Vagina (tissue), 2 donors: ENCODE measurements around the gene UCHL3. TPM values are rescaled to one million over a fixed set of nuclear protein-coding genes. Genes with fewer than 3 reads are reported as not detected.

Source experiments
- DNase-seq, 2 donors: peaks; one replicate each; pipeline ENCODE4 v3.0.0-alpha.2; 2017; ENCODE audit errors: extremely low spot score in 2 of 2
- H3K27ac ChIP-seq: fragments of 200-600 bp; sonication (generic); one replicate; pipeline ENCODE4 v1.5.1; 2019
- H3K27me3 ChIP-seq: fragments of 200-600 bp; sonication (generic); one replicate; pipeline ENCODE4 v1.5.1; 2019
- H3K36me3 ChIP-seq, 2 donors: fragments of 200-600 bp; sonication (generic); one replicate each; pipeline ENCODE4 v1.5.1; 2017 to 2019
- H3K4me1 ChIP-seq: fragments of 200-600 bp; sonication (generic); one replicate; pipeline ENCODE4 v1.5.1; 2019
- H3K4me3 ChIP-seq, 2 donors: fragments of 200-600 bp; sonication (generic); 1 replicate in 1 of 2; 2 replicates in 1 of 2; pipeline ENCODE4 v1.5.1; 2016 to 2019
- H3K9me3 ChIP-seq: fragments of 200-600 bp; sonication (generic); one replicate; pipeline ENCODE4 v1.5.1; 2019
- CTCF ChIP-seq, 3 experiments: fragments of 450-650 bp in 2 of 3; fragments of 200-600 bp in 1 of 3; sonication (generic) in 1 of 3; IDR thresholded peaks; one replicate each; pipeline ENCODE4 v1.5.1; 2017 to 2019; ENCODE audit warnings: antibody characterized with exemption in 3 of 3, mild to moderate bottlenecking in 2 of 3, moderate library complexity in 2 of 3
- POLR2A ChIP-seq, 2 donors: fragments of 450-650 bp; IDR thresholded peaks; one replicate each; pipeline ENCODE4 v1.6.1; 2017; ENCODE audit warnings: antibody characterized with exemption in 2 of 2, mild to moderate bottlenecking in 2 of 2, moderate library complexity in 2 of 2
- POLR2AphosphoS5 ChIP-seq, 2 donors: sonication (generic); formaldehyde crosslinking; IDR thresholded peaks; one replicate each; pipeline ENCODE4 v1.9.0; 2017; ENCODE audit warnings: antibody characterized with exemption in 2 of 2, mild to moderate bottlenecking in 2 of 2, low read depth in 1 of 2; ENCODE audit not compliant: insufficient read depth in 1 of 2
- intact Hi-C: fragments of 100-400 bp; cut with DNase I; formaldehyde crosslinking; loops from one replicate; pipeline ENCODE4 v1.15.1; 2023
- total RNA-seq: library from RNA; depleted of rRNA; stranded (reverse); fragments of >200 nt; gene quantifications from one replicate; pipeline ENCODE4 v1.2.3, GENCODE V29; 2016

Gene UCHL3
- total RNA-seq, 1 donor from 2014 or later: 5.6 TPM

- Histone ChIP-seq H3K36me3 (no peaks in the 10 kb centered on the region), H3K9me3 (no peaks in the 10 kb centered on the region), H3K27ac (peak overlapping the region; percentile 71), H3K4me3 (peak overlapping the region; percentile 53 to 75), H3K27me3 (no peaks in the 10 kb centered on the region), H3K4me1 (peaks cover 16% of the 10 kb centered on the region)
- no peak for DNase-seq
- intact Hi-C loops: no loop called here
- TF ChIP-seq POLR2A (IDR thresholded peaks at IDR 0.05): no peak
- peak in 1 of 2 donors; percentile 62 for TF ChIP-seq POLR2AphosphoS5 (IDR thresholded peaks at IDR 0.05; ENCODE audit: insufficient read depth in 1 of 2, low read depth in 1 of 2)
These were observed 87.0 kb downstream of the UCHL3 start for GRCh38 chr13:75636436-75637180.

- TF ChIP-seq CTCF (IDR thresholded peaks at IDR 0.05) (no peak), POLR2A (IDR thresholded peaks at IDR 0.05) (no peak), POLR2AphosphoS5 (IDR thresholded peaks at IDR 0.05; ENCODE audit: insufficient read depth in 1 of 2, low read depth in 1 of 2) (no peak)
- no peak for DNase-seq
- Histone ChIP-seq H3K36me3 (no peaks in the 10 kb centered on the region), H3K27ac (no peak overlapping the region), H3K27me3 (no peaks in the 10 kb centered on the region), H3K4me3 (peak overlapping the region; percentile 53 to 75), H3K9me3 (no peaks in the 10 kb centered on the region), H3K4me1 (peaks cover 16% of the 10 kb centered on the region)
- intact Hi-C loops: no loop called here
These were observed 87.7 kb downstream of the UCHL3 start for GRCh38 chr13:75637181-75637750.

- H3K4me1 ChIP-seq: peaks cover 16% of the 10 kb centered on the region
- no peak overlapping the region for H3K27ac ChIP-seq
- H3K36me3 ChIP-seq: no peaks in the 10 kb centered on the region
- no peaks in the 10 kb centered on the region for H3K9me3 ChIP-seq
- intact Hi-C loops: no loop called here
- no peak overlapping the region for H3K4me3 ChIP-seq
- TF ChIP-seq POLR2AphosphoS5 (IDR thresholded peaks at IDR 0.05; ENCODE audit: insufficient read depth in 1 of 2, low read depth in 1 of 2) (no peak), POLR2A (IDR thresholded peaks at IDR 0.05) (no peak), CTCF (IDR thresholded peaks at IDR 0.05) (no peak)
- no peaks in the 10 kb centered on the region for H3K27me3 ChIP-seq
- DNase-seq: no peak
These were observed 89.9 kb downstream of the UCHL3 start for GRCh38 chr13:75639454-75639853.

- no peaks in the 10 kb centered on the region for H3K9me3 ChIP-seq
- DNase-seq: no peak
- H3K4me3 ChIP-seq: no peak overlapping the region
- H3K36me3 ChIP-seq: no peaks in the 10 kb centered on the region
- H3K4me1 ChIP-seq: peaks cover 11% of the 10 kb centered on the region
- intact Hi-C loops: no loop called here
- no peaks in the 10 kb centered on the region for H3K27me3 ChIP-seq
- H3K27ac ChIP-seq: no peak overlapping the region
- TF ChIP-seq POLR2A (IDR thresholded peaks at IDR 0.05) (no peak), POLR2AphosphoS5 (IDR thresholded peaks at IDR 0.05; ENCODE audit: insufficient read depth in 1 of 2, low read depth in 1 of 2) (no peak), CTCF (IDR thresholded peaks at IDR 0.05) (no peak)
These were observed 91.4 kb downstream of the UCHL3 start for GRCh38 chr13:75641026-75641425.

- intact Hi-C loops: no loop called here
- no peaks in the 10 kb centered on the region for H3K4me1 ChIP-seq
- H3K27me3 ChIP-seq: no peaks in the 10 kb centered on the region
- H3K9me3 ChIP-seq: no peaks in the 10 kb centered on the region
- H3K27ac ChIP-seq: no peak overlapping the region
- DNase-seq: no peak
- no peak overlapping the region for H3K4me3 ChIP-seq
- TF ChIP-seq CTCF (IDR thresholded peaks at IDR 0.05) (no peak), POLR2A (IDR thresholded peaks at IDR 0.05) (no peak), POLR2AphosphoS5 (IDR thresholded peaks at IDR 0.05; ENCODE audit: insufficient read depth in 1 of 2, low read depth in 1 of 2) (no peak)
- no peaks in the 10 kb centered on the region for H3K36me3 ChIP-seq
These were observed 93.6 kb downstream of the UCHL3 start for GRCh38 chr13:75643182-75643581.
